ENCODE measurements around the gene CATSPER1. TPM values are rescaled to one million over a fixed set of nuclear protein-coding genes. Genes with fewer than 3 reads are reported as not detected.

The CATSPER1 gene
- total and polyA plus RNA-seq, 2 of the 13 experiments (the other 11 are each of a cell fraction or from before 2014, with no cell fraction given): 0.17 TPM; not detected in 1

- CTCF ChIA-PET (ENCODE audit: low intra/inter-chr PET ratio, low total read pairs): no interaction called here
- Histone ChIP-seq H2AFZ (ENCODE audit: low read length) (no peak overlapping the region), H3K36me3 (replicated peaks in 1 of 2; ENCODE audit: control insufficient read depth in 1 of 2, insufficient read depth in 2 of 2, low read length in 2 of 2) (peaks cover 32 to 84% of the 10 kb centered on the region in 2 experiments), H3K4me3 (replicated peaks in 1 of 3; ENCODE audit: insufficient read depth in 1 of 3, low read depth in 2 of 3, low read length in 3 of 3) (no peak overlapping the region), H3K9me3 (ENCODE audit: low read length) (no peaks in the 10 kb centered on the region), H3K4me2 (ENCODE audit: low read depth, low read length) (no peak overlapping the region), H3K27ac (ENCODE audit: extremely low read length, insufficient read depth, low read length) (no peak overlapping the region), H3K4me1 (ENCODE audit: insufficient read depth, low read length) (peaks cover 34% of the 10 kb centered on the region), H4K20me1 (ENCODE audit: insufficient read depth, low read length) (no peaks in the 10 kb centered on the region), H3K27me3 (ENCODE audit: control insufficient read depth in 1 of 2, insufficient read depth in 2 of 2, low read length in 2 of 2) (no peaks in the 10 kb centered on the region), H3K9ac (ENCODE audit: insufficient read depth, low read depth, low read length) (no peak overlapping the region), H3K79me2 (ENCODE audit: insufficient read depth, low read length) (peaks cover 2% of the 10 kb centered on the region)
- BruUV-seq (replicated peaks): no TSS peak
- FAIRE-seq: no peak
- intact Hi-C loops (cut with micrococcal nuclease; ENCODE audit: unreplicated experiment) (no loop called here), in situ Hi-C loops (cut with HindIII; ENCODE audit: extremely low pct_ligation_motif_present, low pct_unique_long_range_greater_than_20kb) (no loop called here)
- TF ChIP-seq EP300 (IDR thresholded peaks at IDR 0.05; ENCODE audit: low read depth in 2 of 2, low read length in 2 of 2): no peak
- TF ChIP-seq EP300 (CRISPR knock-in tag; IDR thresholded peaks at IDR 0.05; ENCODE audit: borderline replicate concordance): no peak
- no peak for TF ChIP-seq MTERF4 (CRISPR knock-in tag; IDR thresholded peaks at IDR 0.05)
- no peak for TF ChIP-seq ZNF512B (CRISPR knock-in tag; IDR thresholded peaks at IDR 0.05; ENCODE audit: borderline replicate concordance)
- no peak for TF ChIP-seq ZNF616 (CRISPR knock-in tag; IDR thresholded peaks at IDR 0.05; ENCODE audit: low read depth)
- no peak for TF ChIP-seq ZBTB2 (CRISPR knock-in tag; IDR thresholded peaks at IDR 0.05; ENCODE audit: low read depth)
- TF ChIP-seq XRCC5 (optimal IDR thresholded peaks at IDR 0.05; ENCODE audit: low read length): no peak
- no peak for TF ChIP-seq NFIB (CRISPR knock-in tag; IDR thresholded peaks at IDR 0.05; ENCODE audit: borderline replicate concordance)
- no peak for TF ChIP-seq ZBTB49 (CRISPR knock-in tag; IDR thresholded peaks at IDR 0.05; ENCODE audit: borderline replicate concordance)
- ATAC-seq: no peak
- WGBS (ENCODE audit: low lambda C conversion rate): 100% methylated on average over 1 of the region's 1 CpG
- DNase-seq (ENCODE audit: low spot score): no peak
- POLR2A ChIA-PET: no interaction called here
Observed at GRCh38 chr11:66064571-66064970, 38.3 kb upstream of the CATSPER1 start.
